Head of caudate nucleus (tissue), 42 donors: ENCODE measurements around the gene KCNMA1.
"Not testable (repeated sequence)": the region's sequence is repeated elsewhere in the genome, so short reads cannot be mapped to it uniquely, and the experiment has no call there.

Experiments
- DNase-seq, 42 donors: peaks; one replicate each; pipeline versions ENCODE4 v3.0.0 to v3.0.0-alpha.2; 2020 to 2021; ENCODE audit warnings: mixed read lengths in 7 of 42
- intact Hi-C: fragments of 100-400 bp; cut with DNase I; formaldehyde crosslinking; loops from one replicate; pipeline ENCODE4 v1.15.0; 2022

Gene KCNMA1

DNA sequence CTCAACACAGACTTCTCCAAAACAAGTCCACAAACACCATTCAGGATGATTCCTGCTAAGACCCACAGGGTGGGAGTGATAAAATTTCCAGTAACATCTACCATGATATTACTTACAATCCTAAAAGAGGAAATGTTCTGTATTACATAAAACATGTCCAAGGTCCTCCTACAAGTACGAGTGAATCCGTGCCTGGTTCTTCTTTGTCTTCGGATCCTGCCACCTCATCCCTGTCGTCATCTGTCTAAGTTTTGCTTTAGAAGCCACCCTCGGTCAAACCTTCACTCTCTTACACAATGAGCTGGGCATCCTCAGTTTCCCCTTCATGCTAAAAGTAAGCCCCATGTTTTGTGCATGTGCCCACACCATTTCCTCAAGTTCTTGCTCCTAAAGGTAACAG lies 279.0 kb downstream of the KCNMA1 start:
- intact Hi-C loops, result no loop called here
- peak in 3 of 42 donors; percentile 20 to 62 (median 24) for DNase-seq

DNA sequence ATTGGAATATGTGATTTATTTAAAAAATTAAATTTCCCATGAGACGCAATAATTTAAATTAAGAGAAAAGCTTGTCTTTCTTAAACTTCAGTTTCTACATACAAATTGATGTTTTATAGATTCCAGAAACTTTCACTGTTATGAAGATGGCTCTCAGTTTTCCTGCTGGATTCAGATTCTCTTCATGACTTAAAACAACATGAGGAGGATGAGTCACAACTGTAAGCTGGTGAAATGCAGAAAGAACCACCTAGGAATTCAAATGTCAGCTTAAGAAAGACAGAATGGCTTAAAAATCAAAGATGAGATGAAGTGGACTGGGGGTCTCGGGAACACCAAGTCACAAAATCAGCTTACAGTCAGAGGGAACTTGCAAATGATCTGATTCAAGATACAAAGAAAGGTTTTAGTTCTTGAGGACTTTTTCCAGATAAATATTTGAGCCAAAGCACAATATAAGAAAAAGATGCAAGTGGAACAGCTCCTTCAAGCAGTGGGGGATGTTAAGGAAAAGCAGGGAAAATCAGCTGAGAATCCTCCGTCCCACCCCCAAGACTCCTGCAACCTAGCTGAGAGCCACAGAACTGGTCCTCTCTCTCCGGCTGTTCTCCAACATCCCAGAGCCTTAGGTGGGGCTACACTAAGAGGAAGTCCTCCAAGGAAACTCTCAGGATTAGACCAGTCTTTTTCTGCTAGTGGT lies 279.8 kb downstream of the KCNMA1 start:
- DNase-seq, result no peak
- intact Hi-C loops, result no loop called here

- intact Hi-C loops, result no loop called here
- no peak for DNase-seq
These were observed 280.4 kb downstream of the KCNMA1 start for GRCh38 chr10:77357185-77357584.

GRCh38 chr10:77355844-77356243 lies 281.8 kb downstream of the KCNMA1 start:
- intact Hi-C loops, result no loop called here
- DNase-seq, result no peak

GRCh38 chr10:77351386-77351785 lies 286.2 kb downstream of the KCNMA1 start:
- intact Hi-C loops, result no loop called here
- no peak for DNase-seq

DNA sequence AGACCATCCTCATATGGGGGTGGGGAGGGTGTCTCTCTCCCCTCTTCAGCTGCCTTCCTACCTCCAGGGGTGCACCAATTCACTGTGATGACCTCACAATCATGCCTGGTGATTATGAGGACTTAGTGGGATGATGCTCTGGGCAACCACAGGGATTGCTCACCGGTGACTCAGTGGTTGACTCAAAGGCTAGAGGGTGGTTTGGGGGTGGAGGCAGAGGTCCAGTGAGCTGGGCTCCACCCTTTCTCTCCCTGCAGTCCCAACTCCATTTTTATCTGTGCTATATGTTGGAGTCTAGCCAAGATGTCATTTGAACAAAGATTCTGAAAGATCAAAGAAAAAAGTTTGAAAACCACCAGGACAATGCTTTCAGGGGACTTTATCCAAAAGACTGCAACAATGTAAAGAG lies 286.9 kb downstream of the KCNMA1 start:
- intact Hi-C loops, result no loop called here
- DNase-seq, result peak in 1 of 42 donors; percentile 55

DNA sequence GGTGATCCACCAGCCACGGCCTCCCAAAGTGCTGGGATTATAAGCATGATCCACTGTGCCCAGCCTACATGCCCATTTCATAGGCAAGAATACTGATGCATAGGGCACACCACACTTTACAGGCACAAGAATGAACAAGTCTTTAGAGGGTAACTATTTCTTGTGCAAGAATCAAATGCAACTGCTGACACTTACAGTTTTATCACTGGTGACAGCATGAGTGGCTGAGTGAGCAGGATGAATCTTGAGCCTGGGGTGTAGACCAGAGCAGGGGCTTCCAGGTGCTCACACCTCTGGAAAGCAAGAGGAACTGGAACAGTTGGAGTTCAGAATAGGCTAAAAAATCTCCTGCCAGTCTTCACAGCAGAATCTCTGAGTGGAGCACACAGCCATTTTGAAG lies 287.5 kb downstream of the KCNMA1 start:
- intact Hi-C loops, result no loop called here
- DNase-seq, result no peak

DNA sequence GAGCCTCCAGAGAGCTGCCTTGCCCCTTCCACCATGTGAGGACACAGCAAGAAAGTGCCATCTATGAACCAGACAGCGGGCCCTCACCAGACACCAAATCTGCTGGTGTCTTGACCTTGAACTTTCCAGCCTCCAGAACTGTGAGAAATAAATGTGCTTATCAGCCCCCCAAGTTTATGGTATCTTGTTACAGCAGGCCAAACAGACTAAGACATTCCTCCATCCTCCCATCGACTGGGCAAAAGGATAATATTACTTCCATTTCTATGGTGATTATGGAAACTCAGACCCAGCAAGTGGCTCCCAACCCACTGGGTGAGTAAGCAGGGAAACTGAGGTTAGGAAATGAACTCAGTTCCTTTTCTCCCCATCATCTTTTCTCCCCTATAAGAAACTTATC lies 288.4 kb downstream of the KCNMA1 start:
- no peak for DNase-seq
- intact Hi-C loops, result no loop called here

DNA sequence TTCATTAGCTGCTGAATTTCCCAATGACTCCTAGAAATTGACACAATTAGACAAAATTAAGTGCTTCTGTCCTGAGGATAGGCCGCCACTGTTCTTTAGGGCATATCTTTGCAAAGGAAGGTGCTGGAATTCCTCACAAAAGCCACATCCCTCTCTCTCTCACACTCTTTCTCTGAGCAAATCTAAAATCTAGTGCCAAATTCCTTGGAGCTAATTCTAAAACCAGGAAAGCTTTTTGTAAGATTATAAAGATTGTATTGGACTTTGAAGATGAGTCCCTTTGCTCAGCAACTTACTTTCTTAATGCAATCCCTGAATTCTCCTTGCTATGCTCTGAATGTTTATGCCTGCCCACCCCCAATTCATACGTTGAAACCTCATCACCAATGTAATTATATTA lies 288.9 kb downstream of the KCNMA1 start:
- intact Hi-C loops, result no loop called here

DNA sequence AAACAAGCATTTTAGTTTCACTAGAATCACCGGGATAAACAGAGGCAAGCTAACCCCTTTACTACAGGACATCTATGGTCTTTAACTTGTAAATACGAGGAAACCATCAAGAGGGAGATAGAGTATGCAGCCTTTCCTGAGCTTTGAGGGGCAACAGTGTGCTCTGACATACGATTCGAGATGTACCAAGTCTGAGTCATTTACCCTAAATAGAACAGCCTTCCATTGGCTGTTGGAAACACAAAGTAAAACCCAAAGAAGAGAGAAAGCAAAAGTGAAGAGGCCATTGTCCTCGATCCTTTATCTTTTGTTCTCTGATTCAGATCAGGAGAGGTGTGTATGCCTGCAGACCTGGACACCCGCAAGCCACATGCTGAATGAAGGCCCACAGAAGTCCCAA lies 289.5 kb downstream of the KCNMA1 start:
- intact Hi-C loops, result no loop called here
- DNase-seq, result no peak

More for the DNA sequence above, 288.9 kb downstream of the KCNMA1 start:
- DNase-seq, result no peak

DNA sequence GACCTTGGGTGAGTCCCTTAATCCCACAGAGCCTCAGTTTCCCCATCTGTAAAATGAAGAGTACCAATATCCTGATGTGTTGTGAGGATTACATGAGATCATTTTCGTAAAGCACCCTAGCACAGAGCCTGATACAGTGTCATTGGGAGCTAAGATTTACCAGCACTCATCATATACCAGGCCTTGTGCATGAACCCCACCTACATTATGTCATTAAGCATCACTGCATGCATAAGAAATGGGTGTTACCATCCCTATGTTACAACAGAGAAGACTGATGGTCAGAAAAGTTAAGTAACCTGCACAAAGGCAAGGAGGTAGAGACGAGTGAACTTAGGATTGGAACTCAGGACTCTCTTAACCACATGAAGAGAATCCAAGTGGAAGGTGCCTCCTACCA lies 290.6 kb downstream of the KCNMA1 start:
- intact Hi-C loops, result no loop called here
- no peak for DNase-seq

- intact Hi-C loops, result no loop called here
- no peak for DNase-seq
These were observed 296.6 kb downstream of the KCNMA1 start for GRCh38 chr10:77341055-77341454.

DNA sequence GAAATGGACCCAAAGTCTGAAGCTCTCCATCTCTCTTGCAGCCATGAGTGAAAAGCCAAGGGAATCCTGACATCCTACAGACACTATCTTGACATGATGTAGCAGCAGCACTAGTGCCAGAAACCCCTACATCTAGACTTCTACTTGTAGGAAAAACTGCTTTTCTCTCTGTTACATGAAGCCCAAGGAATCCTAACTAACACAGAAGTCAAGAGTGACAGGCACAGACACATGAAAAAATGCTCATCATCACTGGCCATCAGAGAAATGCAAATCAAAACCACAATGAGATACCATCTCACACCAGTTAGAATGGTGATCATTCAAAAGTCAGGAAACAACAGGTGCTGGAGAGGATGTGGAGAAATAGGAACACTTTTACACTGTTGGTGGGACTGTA lies 297.7 kb downstream of the KCNMA1 start:
- DNase-seq, intact Hi-C loops: not testable (repeated sequence)

DNA sequence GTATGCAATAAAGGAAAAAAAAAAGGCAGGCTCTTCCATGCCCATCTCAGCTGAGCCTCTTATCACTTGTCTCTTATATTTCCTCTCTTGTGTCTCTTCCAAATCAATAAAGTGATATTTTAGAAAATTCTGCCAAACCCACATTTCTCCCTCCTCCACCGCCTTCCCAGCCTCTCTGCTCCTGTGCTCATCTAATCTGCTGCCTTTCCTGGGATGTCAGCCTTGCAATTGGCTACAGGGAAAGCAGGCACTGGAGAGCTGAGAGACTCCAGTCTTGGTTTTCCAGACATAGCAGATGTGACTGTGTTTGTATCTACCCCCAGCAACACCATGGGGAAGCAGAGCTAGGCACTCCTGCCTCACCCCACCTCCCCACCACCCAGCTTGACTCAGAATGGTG lies 298.4 kb downstream of the KCNMA1 start:
- intact Hi-C loops, result no loop called here
- DNase-seq, result peak in 12 of 42 donors; percentile 23 to 63 (median 46)

GRCh38 chr10:77338143-77338542 lies 299.5 kb downstream of the KCNMA1 start:
- intact Hi-C loops, result no loop called here
- DNase-seq, result no peak

- intact Hi-C loops, result no loop called here
- DNase-seq, result no peak
These were observed 303.1 kb downstream of the KCNMA1 start for GRCh38 chr10:77334501-77334900.

DNA sequence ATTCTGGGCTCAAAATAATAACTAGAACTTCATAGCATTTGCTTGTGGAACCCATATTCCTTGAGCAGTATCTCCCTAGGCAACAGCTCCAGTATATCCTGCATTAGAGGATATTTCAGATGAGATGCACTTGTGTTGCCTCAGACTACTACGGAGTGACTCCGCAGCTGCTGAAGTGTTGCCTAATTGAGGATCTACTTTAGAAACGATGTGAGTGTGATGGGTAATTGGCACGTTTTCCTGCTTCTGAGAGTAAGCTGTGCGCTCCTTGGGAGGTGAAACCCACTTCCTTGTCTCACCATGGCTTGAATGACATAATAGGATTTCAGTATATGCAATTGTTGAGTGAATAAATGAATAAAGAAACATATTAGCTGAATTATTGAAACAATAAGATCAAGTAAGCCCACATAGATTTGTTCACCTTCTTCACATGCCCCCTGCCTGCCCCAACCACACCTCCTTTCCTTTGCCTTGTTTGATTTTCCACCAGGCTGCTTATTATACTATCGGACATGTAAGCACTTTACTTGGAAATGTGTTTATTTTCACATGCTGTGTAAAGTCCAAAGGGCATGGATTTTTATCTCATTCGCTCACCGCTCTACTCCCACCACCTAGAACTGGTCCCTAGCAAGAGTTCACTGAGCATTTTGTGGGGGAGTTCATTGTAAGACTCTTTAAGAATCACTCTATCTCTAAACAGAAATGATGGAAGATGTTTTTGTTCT lies 303.8 kb downstream of the KCNMA1 start:
- no peak for DNase-seq
- intact Hi-C loops, result no loop called here

DNA sequence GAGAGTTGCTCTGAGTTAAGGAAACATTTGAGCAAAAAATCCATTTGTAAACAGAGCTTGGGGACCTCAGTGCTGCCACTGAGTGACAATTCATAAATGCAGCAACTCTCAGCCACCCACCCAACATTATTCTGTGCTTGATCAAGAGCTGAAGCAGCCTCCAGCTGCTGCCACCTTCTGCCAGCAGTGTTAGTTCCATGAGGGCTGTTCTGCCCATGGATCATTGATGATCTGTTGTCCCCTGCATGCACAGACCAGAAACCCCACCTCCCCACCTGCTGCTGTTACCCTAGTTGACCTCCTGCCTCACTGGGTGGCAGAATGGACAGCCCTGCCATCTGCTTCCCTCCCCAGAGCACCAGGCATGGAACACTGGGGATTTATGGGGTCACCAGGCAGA lies 305.4 kb downstream of the KCNMA1 start:
- DNase-seq, result peak in 31 of 42 donors; percentile 3 to 76 (median 37)
- intact Hi-C loops, result no loop called here

- DNase-seq, result no peak
- intact Hi-C loops, result no loop called here
These were observed 309.3 kb downstream of the KCNMA1 start for GRCh38 chr10:77328272-77328816.

DNA sequence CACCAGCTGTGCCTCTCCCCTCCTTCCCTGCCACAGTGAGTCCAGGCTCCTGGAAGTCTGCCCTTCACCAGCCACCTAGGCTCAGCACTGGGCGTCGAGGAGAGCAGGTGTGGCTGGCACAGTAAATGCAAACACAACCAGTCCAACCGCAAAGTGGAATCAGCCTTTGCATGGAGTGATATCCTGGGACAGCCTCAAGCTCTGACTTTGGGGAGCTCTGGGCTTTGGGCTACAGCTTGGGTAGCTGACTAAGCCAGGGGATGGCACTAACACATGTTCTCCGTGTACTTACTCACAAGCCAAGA lies 312.4 kb downstream of the KCNMA1 start:
- no peak for DNase-seq
- intact Hi-C loops, result no loop called here

DNA sequence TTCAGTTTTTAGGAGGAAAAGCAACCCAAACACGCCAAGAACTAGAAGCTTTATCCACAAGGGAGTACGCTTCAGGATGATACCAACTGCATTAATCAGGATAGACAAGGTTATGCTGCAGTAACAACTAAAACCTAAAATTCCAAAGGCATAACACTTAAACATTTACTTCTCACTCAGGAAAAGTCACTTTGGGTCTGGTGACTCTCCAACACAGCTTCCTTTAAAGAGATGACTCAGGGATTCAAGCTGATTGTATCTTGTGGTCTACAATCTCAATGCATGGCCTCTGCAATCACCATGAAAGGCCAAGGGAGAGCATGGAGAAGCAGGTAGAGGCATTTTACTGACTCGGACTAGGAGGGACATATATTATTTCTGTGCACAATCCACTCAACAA lies 315.8 kb downstream of the KCNMA1 start:
- DNase-seq, result no peak
- intact Hi-C loops, result no loop called here
